Right lobe of liver (tissue), 6 donors: ENCODE data around the gene PDE6D. TPM values are rescaled to one million over a fixed set of nuclear protein-coding genes. Genes with fewer than 3 reads are reported as not detected.

Source experiments
- ATAC-seq, 4 donors: fragments of 200-7000 bp; cut with Tn5 transposase; one replicate each; pipeline ENCODE4 v1.9.1; 2020; ENCODE audit warnings: mild to moderate bottlenecking in 4 of 4, moderate library complexity in 4 of 4
- DNase-seq, 3 donors: peaks; one replicate each; pipeline ENCODE4 v3.0.0-alpha.2; 2020
- H3K27ac ChIP-seq, 3 donors: fragments of 200-600 bp; one replicate each; pipeline ENCODE4 v1.8.0; 2022
- H3K27me3 ChIP-seq, 2 donors: fragments of 200-600 bp; one replicate each; pipeline ENCODE4 v1.8.0; 2022
- H3K36me3 ChIP-seq, 4 donors: fragments of 200-600 bp; sonication (generic) in 1 of 4; one replicate each; pipeline versions ENCODE4 v1.5.1 to v1.8.0; 2017 to 2022; ENCODE audit warnings: control low read depth in 1 of 4
- H3K4me1 ChIP-seq, 4 donors: fragments of 200-600 bp; sonication (generic) in 1 of 4; one replicate each; pipeline versions ENCODE4 v1.5.1 to v1.8.0; 2017 to 2022; ENCODE audit warnings: control low read depth in 1 of 4
- H3K4me3 ChIP-seq, 3 donors: fragments of 200-600 bp; one replicate each; pipeline ENCODE4 v1.8.0; 2022
- H3K9me3 ChIP-seq, 4 donors: fragments of 200-600 bp; sonication (generic) in 1 of 4; one replicate each; pipeline versions ENCODE4 v1.5.1 to v1.8.0; 2017 to 2022; ENCODE audit warnings: control low read depth in 1 of 4
- CTCF ChIP-seq, 4 donors: fragments of 200-600 bp in 3 of 4; fragments of 450-650 bp in 1 of 4; IDR thresholded peaks; one replicate each; pipeline versions ENCODE4 v1.5.1 to v1.8.0; 2016 to 2022; ENCODE audit warnings: antibody characterized with exemption in 4 of 4, mild to moderate bottlenecking in 2 of 4
- POLR2A ChIP-seq: fragments of 450-650 bp; IDR thresholded peaks from one replicate; pipeline ENCODE4 v1.6.1; 2017; ENCODE audit warnings: antibody characterized with exemption, mild to moderate bottlenecking
- WGBS: methylation state at CpG from one replicate; pipeline ENCODE4 v1.1.6; 2018; ENCODE audit warnings: low coverage, low lambda C conversion rate; ENCODE audit not compliant: insufficient coverage; ENCODE audit errors: missing lambda C conversion rate; 5-methylcytosine and 5-hydroxymethylcytosine counted together
- intact Hi-C, 2 donors: fragments of 100-400 bp; cut with DNase I; formaldehyde crosslinking; loops; one replicate each; pipeline versions ENCODE4 v1.11.2 to v1.14.1; 2022
- total RNA-seq, 6 experiments: library from RNA; depleted of rRNA in 2 of 6; stranded (reverse); fragments of >200 nt in 2 of 6; fragmentation: NEBNext Ultra II Directional in 3 of 6; extraction: Animal tissue kit (Norgen Biotek cat#: 25700) in 3 of 6; gene quantifications; one replicate each; pipeline versions ENCODE4 v1.1.0 to v1.2.4, GENCODE V29; 2016 to 2023
- donor health status: DM: no; HTN: yes; CAD: no.
- donor health status: DM: no; HTN: no; CAD: no.
- donor health status: DM: no; HTN: no; CAD: no.
- donor health status: DM: no; HTN: yes; CAD: no.
- donor health status: DM: no; HTN: yes; CAD: no.

The PDE6D gene
- total RNA-seq, 6 experiments from 2014 or later = 7.1 to 10.4 (median 8.3) TPM

- intact Hi-C loops = no loop called here
- Histone ChIP-seq H3K4me3 (no peak overlapping the region), H3K4me1 (no peaks in the 10 kb centered on the region), H3K27me3 (no peaks in the 10 kb centered on the region), H3K9me3 (no peaks in the 10 kb centered on the region), H3K27ac (no peak overlapping the region), H3K36me3 (no peaks in the 10 kb centered on the region)
- no peak for TF ChIP-seq POLR2A
- TF ChIP-seq CTCF (IDR thresholded peaks at IDR 0.05) = no peak
- ATAC-seq = no peak
- WGBS = 73% methylated on average over 3 of the region's 8 CpGs
- DNase-seq = no peak
Observed at GRCh38 chr2:231722721-231723307, 58.3 kb downstream of the PDE6D start.

- DNase-seq (peak in 1 of 3 donors; percentile 40), ATAC-seq (peak in 2 of 4 donors; percentile 33 to 65)
- no peaks in the 10 kb centered on the region for H3K36me3 ChIP-seq
- intact Hi-C loops = no loop called here
- no peak overlapping the region for H3K4me3 ChIP-seq
- H3K27ac ChIP-seq = no peak overlapping the region
- no peaks in the 10 kb centered on the region for H3K27me3 ChIP-seq
- no peaks in the 10 kb centered on the region for H3K9me3 ChIP-seq
- no peaks in the 10 kb centered on the region for H3K4me1 ChIP-seq
- no peak for TF ChIP-seq CTCF (IDR thresholded peaks at IDR 0.05)
- TF ChIP-seq POLR2A = no peak
- 75% methylated on average over 2 of the region's 8 CpGs for WGBS
Observed at GRCh38 chr2:231720987-231721966, 59.8 kb downstream of the PDE6D start.

- no peaks in the 10 kb centered on the region for H3K9me3 ChIP-seq
- H3K27ac ChIP-seq = no peak overlapping the region
- no peak for TF ChIP-seq CTCF (IDR thresholded peaks at IDR 0.05)
- TF ChIP-seq POLR2A = no peak
- 77% methylated on average over 7 of the region's 7 CpGs for whole genome bisulfite sequencing
- ATAC-seq (no peak), DNase-seq (peak in 1 of 3 donors; percentile 9)
- H3K36me3 ChIP-seq = no peaks in the 10 kb centered on the region
- H3K4me1 ChIP-seq = no peaks in the 10 kb centered on the region
- no peak overlapping the region for H3K4me3 ChIP-seq
- intact Hi-C loops = no loop called here
- H3K27me3 ChIP-seq = no peaks in the 10 kb centered on the region
Observed at GRCh38 chr2:231720292-231720986, 60.6 kb downstream of the PDE6D start.

GRCh38 chr2:231718799-231719198 lies 62.3 kb downstream of the PDE6D start:
- DNase-seq = peak in 1 of 3 donors; percentile 31
- ATAC-seq = no peak
- Histone ChIP-seq H3K36me3 (no peaks in the 10 kb centered on the region), H3K4me3 (no peak overlapping the region), H3K27ac (no peak overlapping the region), H3K4me1 (peaks cover 0 to 1% (median under 1%) of the 10 kb centered on the region in 4 donors), H3K9me3 (no peaks in the 10 kb centered on the region), H3K27me3 (no peaks in the 10 kb centered on the region)
- whole genome bisulfite sequencing = 75% methylated on average over 5 of the region's 6 CpGs
- no peak for TF ChIP-seq CTCF (IDR thresholded peaks at IDR 0.05)
- intact Hi-C loops = loop anchor here in 1 of 2 donors (5.0 to 10.0 kb wide), 3 partner anchors 41 to 104 kb away; partner anchors contain the start of genes COPS7B and PDE6D
